Activated CD8-positive, alpha-beta memory T cell treated with anti-CD3 and anti-CD28 coated beads, Interleukin-2, amount 50 U/mL, for 48 hours (primary cell): ENCODE measurements around the gene MFGE8.

Experiments
- DNase-seq: peaks from one replicate; pipeline ENCODE4 v3.0.0-alpha.2; 2020

Gene MFGE8

GRCh38 chr15:88871313-88871712 is 41.9 kb downstream of the MFGE8 start:
- no peak for DNase-seq

- no peak for DNase-seq
Measured at GRCh38 chr15:88866295-88866881, 46.8 kb downstream of the MFGE8 start.

- no peak for DNase-seq
Measured at GRCh38 chr15:88865498-88866099, 47.6 kb downstream of the MFGE8 start.

GRCh38 chr15:88864861-88865497 is 48.2 kb downstream of the MFGE8 start:
- DNase-seq = no peak

GRCh38 chr15:88863412-88863811 is 49.8 kb downstream of the MFGE8 start:
- no peak for DNase-seq

- no peak for DNase-seq
Measured at GRCh38 chr15:88860212-88860611, 53.0 kb downstream of the MFGE8 start.

GRCh38 chr15:88859550-88859949 is 53.6 kb downstream of the MFGE8 start:
- no peak for DNase-seq

GRCh38 chr15:88858934-88859333 is 54.2 kb downstream of the MFGE8 start:
- no peak for DNase-seq

- no peak for DNase-seq
Measured at GRCh38 chr15:88852476-88852875, 60.7 kb downstream of the MFGE8 start.

- DNase-seq = no peak
Measured at GRCh38 chr15:88849376-88850072, 63.7 kb downstream of the MFGE8 start.
